GM12864 (cell line): ENCODE measurements around the gene RAB14.

Experiments used
- DNase-seq: peaks from one replicate; pipeline ENCODE4 v3.0.0-alpha.2; 2011; ENCODE audit warnings: low read depth
- H3K4me3 ChIP-seq: 2 replicates; pipeline ENCODE4 v1.5.1; 2011; ENCODE audit warnings: mild to moderate bottlenecking, low read depth, low read length, control low read depth
- TF ChIP-seq, protein P1 (sequence below): IDR thresholded peaks from 2 replicates; pipeline ENCODE4 v1.5.1; 2011; ENCODE audit warnings: low read depth, mild to moderate bottlenecking, moderate library complexity, low read length, control low read depth, inconsistent platforms; ENCODE audit errors: missing control alignments

Gene RAB14

GRCh38 chr9:121178676-121179372 lies 22.8 kb downstream of the RAB14 start:
- DNase-seq, result no peak
- H3K4me3 ChIP-seq, result no peak overlapping the region
- TF ChIP-seq, protein P1, sequence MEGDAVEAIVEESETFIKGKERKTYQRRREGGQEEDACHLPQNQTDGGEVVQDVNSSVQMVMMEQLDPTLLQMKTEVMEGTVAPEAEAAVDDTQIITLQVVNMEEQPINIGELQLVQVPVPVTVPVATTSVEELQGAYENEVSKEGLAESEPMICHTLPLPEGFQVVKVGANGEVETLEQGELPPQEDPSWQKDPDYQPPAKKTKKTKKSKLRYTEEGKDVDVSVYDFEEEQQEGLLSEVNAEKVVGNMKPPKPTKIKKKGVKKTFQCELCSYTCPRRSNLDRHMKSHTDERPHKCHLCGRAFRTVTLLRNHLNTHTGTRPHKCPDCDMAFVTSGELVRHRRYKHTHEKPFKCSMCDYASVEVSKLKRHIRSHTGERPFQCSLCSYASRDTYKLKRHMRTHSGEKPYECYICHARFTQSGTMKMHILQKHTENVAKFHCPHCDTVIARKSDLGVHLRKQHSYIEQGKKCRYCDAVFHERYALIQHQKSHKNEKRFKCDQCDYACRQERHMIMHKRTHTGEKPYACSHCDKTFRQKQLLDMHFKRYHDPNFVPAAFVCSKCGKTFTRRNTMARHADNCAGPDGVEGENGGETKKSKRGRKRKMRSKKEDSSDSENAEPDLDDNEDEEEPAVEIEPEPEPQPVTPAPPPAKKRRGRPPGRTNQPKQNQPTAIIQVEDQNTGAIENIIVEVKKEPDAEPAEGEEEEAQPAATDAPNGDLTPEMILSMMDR, result no peak

DNA sequence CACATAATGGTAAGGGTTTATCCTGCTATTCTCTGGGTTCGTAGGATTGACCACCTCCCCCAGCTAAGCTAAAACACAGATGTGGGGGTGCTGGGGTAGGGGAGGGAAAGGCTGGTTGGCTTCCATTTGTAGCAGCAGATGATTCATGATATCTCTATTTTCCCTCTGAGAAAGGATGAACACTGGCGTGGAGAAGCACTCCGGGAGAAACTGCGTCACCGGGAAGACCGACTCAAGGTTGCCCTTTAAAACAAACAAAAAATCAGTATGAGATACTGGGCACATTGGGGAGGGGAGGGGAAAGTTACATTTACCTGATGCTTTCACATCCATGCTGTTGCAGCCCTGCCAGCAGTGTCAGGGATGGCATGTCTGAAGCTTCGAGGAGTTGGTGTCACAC lies 28.2 kb downstream of the RAB14 start:
- DNase-seq, result no peak
- no peak overlapping the region for H3K4me3 ChIP-seq
- TF ChIP-seq, protein P1, result no peak

- H3K4me3 ChIP-seq, result no peak overlapping the region
- no peak for DNase-seq
- TF ChIP-seq, protein P1, result no peak
These were observed 28.8 kb downstream of the RAB14 start for GRCh38 chr9:121172726-121173487.

DNA sequence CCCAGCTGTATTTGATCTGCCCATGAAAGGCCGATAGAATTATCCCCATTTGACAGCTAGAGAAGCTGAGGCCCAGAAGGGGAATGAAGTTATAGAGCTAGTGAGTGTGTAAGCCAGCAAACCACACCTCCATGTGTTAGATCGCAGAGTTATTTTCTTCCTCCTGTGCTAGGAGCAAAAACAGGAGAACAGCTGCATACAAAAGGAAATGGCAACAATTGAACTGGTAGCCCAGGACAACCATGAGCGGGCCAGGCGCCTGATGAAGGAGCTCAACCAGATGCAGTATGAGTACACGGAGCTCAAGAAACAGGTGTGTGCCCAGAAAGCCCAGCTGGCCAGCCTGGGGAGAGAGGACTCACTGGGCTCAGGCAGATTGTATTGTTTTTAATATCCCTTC lies 30.4 kb downstream of the RAB14 start:
- H3K4me3 ChIP-seq, result no peak overlapping the region
- TF ChIP-seq, protein P1, result no peak
- DNase-seq, result no peak

DNA sequence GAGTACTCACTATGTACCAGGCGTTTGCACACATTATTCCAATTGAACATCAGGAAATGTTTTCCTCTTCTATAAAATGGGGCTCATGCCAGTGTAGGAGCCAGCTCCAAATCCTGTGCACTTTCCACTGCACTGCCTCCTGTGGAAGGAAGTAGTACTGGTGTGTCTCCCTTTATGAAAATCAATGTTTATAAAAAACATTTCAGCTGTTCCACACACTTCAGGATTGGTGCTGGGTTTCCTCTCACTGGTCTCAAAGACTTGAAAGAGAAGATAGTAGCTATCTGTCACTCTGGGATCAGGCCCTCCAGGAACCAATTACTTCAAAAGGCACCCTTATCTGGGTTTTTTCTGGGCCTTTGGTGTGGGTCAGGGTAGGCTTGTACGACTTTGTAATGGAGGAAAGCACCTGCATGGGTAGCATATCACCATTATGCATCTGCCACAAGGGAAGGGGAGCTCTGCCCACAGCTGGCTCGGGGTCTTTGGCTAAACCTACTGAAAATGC lies 32.5 kb downstream of the RAB14 start:
- TF ChIP-seq, protein P1, result peak; percentile 43
- no peak for DNase-seq
- no peak overlapping the region for H3K4me3 ChIP-seq

- no peak overlapping the region for H3K4me3 ChIP-seq
- no peak for DNase-seq
- TF ChIP-seq, protein P1, result no peak
These were observed 33.6 kb downstream of the RAB14 start for GRCh38 chr9:121168052-121168451.
